ENCODE results near the gene FGF19.

FGF19 gene

DNA sequence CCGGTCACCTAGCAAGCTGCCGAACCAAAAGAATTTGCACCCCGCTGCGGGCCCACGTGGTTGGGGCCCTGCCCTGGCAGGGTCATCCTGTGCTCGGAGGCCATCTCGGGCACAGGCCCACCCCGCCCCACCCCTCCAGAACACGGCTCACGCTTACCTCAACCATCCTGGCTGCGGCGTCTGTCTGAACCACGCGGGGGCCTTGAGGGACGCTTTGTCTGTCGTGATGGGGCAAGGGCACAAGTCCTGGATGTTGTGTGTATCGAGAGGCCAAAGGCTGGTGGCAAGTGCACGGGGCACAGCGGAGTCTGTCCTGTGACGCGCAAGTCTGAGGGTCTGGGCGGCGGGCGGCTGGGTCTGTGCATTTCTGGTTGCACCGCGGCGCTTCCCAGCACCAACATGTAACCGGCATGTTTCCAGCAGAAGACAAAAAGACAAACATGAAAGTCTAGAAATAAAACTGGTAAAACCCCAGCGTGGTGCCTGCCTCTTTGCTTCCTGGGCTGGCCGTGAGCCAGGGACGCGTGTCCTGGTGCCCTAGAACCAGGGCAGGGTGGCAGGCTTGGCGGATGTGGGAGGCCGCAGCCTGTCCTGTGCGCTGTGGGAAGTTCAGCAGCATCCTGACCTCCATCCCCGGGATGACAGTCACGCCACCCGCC is 49.7 kb downstream of the FGF19 start:
- no peak for DNase-seq

DNA sequence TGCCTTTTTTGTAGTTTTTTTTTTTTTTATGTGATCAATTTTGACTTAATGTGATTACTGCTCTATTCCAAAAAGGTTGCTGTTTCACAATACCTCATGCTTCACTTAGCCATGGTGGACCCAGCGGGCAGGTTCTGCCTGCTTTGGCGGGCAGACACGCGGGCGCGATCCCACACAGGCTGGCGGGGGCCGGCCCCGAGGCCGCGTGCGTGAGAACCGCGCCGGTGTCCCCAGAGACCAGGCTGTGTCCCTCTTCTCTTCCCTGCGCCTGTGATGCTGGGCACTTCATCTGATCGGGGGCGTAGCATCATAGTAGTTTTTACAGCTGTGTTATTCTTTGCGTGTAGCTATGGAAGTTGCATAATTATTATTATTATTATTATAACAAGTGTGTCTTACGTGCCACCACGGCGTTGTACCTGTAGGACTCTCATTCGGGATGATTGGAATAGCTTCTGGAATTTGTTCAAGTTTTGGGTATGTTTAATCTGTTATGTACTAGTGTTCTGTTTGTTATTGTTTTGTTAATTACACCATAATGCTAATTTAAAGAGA is 50.3 kb downstream of the FGF19 start:
- no peak for DNase-seq

GRCh38 chr11:69652999-69653398 is 50.8 kb downstream of the FGF19 start:
- no peak for DNase-seq

DNA sequence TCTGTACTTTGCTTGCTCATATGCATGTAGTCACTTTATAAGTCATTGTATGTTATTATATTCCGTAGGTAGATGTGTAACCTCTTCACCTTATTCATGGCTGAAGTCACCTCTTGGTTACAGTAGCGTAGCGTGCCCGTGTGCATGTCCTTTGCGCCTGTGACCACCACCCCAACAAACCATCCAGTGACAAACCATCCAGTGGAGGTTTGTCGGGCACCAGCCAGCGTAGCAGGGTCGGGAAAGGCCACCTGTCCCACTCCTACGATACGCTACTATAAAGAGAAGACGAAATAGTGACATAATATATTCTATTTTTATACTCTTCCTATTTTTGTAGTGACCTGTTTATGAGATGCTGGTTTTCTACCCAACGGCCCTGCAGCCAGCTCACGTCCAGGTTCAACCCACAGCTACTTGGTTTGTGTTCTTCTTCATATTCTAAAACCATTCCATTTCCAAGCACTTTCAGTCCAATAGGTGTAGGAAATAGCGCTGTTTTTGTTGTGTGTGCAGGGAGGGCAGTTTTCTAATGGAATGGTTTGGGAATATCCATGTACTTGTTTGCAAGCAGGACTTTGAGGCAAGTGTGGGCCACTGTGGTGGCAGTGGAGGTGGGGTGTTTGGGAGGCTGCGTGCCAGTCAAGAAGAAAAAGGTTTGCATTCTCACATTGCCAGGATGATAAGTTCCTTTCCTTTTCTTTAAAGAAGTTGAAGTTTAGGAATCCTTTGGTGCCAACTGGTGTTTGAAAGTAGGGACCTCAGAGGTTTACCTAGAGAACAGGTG is 51.8 kb downstream of the FGF19 start:
- no peak for DNase-seq

GRCh38 chr11:69650832-69651344 is 52.9 kb downstream of the FGF19 start:
- DNase-seq, result no peak

DNA sequence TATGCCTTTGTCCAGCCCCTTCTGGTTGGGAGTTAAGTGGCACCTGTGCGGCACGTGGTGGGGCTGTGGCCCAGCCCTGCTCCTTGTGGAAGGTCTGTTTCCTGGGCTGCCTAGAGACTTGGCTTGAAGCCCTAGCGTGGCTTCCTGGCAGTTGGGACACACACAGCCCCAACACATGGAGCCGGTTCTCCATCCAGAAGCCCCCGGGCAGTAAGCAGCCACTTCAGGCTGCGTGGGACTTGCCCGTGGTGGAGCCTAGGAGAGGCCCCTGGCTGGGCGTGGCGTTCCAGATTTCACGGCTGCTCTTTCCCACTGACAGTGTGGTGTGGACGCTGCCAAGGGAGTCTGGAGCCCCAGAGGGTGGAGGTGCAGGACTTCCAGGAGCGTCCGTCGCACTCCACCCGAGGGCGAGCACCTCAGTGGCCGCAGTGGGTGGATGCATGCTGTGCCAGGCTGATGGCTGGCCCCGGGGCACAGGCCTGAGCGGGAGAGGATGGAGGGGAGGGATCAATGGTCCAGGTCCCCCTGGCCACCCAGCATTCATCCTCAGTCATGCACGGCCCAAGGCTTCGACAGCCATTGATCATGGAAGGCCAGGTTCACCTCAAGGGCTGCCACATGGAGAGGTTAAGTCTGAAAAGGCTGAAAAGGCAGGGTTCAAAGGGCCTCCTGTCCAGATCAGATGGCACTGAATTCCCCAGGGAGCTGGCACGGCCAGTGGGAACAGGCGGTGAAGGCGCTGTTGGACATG is 53.6 kb downstream of the FGF19 start:
- no peak for DNase-seq

DNA sequence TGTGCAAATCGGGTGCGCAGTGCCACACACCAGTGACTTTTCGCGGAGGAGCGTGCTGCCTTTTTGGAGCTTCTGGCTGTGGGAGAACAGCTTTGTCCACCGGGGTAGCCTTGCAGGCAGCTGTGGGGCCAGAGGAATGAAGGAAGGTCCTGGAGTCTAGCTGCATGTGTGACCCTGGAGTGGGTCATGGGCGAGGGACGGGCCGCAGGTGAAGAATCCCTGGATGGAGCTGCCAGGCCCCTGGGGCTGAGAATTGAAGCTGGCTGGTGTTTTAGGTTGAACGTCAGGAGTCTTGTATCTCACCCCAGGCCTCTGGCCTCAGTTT is 54.3 kb downstream of the FGF19 start:
- no peak for DNase-seq

DNA sequence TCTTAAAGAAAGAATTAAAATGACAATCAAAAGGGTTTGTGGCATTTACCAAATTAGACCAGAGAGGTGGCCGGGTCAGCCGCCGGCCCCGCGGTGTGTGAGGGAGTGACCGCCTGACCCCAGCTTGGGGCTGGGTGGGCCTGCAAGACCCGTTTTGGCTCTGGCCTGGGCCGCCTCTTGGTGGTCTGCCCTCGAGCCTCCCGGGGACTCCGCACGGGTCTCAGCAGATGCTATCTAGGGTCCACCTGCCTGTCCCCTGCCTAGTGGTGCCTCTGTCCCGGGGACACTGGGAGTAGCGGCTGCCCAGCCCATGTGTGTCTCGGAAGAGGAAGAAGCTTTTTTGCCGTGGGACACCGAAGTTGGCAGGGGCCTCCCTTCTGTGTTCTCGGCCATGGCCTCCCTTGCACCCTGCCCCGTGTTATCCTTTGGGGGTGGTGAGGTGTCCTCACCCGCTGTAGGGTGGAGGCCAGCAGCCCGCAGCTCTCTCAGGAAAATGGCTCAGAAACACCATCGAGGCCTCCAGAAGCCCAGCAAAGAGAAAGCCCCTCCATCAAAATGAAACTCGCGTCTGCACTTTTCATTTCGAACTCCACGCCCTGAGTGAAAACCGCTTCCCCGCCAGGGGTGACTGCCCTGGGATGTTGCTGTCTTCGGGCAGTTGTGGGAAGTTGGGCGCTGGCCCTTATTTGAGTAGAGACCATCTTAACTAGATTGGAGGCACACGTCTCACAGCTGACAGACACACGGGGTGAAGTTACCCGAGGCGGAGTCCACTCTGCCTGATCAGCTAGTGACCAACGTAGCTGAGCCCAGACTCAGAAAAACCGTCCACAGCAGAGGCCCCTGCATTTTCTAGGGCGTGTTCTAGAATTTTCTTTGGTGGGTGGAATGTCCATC is 54.9 kb downstream of the FGF19 start:
- DNase-seq, result no peak
